T-helper 22 cell (primary cell): ENCODE results near the gene ANKMY2.
"Not testable (repeated sequence)": the region's sequence is repeated elsewhere in the genome, so short reads cannot be mapped to it uniquely, and the experiment has no call there.

Experiments used
- DNase-seq: peaks from one replicate; pipeline ENCODE4 v3.0.0-alpha.2; 2020; ENCODE audit warnings: low read depth

The ANKMY2 gene

DNA sequence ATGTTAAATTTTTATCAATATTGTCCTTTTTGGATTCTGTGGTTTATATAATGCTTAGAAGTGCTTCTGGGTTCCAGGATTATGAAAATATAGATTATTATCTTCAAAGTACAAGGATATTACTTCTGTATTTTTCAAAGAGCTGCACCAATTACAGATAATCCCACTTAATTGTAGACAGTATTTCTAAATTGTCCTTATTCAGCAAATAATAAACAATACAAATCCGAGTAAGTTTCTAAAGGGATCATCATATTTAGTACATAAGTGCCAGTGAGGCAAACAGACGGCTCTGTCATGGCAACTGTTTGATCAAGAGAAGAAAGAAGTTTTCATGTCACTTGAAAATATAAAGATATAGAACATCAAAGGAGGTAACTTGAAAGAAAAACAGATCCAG, 19.2 kb downstream of the ANKMY2 start:
- DNase-seq, result no peak

DNA sequence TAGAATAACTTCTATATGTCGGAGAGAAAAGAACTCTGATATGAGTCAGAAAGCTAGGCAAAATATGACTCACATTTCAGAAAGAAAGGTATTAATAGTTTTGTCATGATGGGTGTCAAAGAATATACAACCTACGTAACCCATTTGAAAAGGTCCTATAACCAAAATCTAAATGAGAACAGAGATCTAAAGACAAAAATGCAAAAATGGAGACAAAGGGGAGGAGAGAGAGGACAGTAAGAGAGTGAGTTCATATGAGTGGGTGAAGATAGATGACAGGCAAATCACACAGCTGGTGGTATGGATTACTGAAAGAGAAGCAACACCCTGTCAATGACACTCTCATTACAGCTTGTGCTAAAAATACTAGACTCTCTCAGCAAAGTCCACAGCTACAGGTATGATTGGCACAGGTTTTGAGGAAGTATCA, 25.6 kb downstream of the ANKMY2 start:
- DNase-seq, result no peak

DNA sequence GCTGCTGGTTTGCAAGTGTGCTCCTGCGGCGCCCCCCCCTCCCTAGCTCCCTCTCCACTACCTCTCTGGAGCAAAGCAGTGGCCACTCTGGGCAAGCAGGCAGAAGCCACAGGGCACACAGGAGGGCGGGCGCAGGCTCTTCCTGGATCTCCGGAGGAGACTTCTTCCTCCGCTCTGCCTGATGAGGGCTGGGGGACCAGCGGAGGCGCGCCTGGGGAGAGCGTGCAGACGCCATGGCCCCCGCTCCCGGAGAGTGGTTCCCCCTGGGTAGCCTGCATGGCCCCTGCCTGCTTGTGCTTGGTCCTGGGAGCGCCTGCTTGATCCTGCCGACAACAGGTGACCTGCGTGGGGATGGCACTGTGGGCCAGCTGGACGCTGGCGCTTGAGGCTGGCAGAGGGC, 29.0 kb downstream of the ANKMY2 start:
- DNase-seq, result no peak

DNA sequence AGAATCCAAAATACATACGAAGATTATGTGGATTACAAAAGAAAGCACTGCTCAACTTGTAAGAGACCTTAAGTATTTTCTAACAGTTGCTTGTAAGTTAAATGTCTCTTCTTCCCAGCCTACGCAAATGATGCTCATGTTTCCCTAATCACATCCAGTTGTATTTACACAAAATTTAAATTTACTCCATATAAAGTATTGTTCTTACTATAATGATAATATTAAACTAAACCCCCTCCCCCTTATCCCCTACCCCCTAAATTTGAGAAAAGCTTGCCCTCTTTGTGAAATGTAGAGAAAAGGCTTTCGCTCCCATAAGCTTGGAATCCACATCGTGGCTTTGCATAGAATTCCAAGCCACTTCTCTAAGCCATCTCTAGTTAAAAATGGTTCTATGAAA, 29.4 kb downstream of the ANKMY2 start:
- DNase-seq, result no peak

DNA sequence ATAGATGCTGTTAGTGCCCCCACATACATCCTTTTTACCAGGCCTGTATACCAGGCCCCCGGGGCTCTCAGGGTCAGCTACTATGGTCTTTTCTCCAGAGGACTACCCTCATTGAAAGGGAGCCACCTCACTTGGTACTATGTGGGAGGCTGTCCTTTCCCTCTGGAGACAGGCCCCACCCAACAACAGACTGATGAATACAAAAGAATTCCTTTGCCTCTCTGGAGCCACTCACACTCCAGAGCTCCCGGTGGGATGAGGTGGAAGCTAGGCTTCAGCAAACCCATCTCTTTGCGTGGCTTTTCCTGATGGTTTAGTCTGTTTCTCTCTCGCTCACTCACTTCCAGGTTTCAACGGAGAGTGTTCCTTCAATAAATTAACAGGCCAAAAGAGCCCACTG, 30.3 kb downstream of the ANKMY2 start:
- no peak for DNase-seq

DNA sequence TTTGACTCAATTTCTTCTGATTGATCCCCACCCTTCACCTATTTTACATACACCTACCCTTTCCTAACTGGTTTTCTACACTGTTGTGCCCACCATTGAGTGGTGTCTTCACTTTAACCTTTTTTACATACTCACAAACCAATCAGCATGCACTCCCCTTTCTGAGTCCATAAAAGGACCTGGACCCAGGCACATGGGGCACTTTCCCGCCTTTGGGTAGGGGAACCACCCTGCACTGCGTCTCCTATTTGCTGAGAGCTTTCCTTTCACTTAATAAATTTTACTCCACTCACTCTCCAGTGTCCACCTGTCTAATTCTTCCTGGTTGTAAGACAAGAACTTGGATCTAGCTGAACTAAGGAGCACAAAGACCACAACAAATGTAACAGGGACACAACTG, 33.8 kb downstream of the ANKMY2 start:
- DNase-seq, result no peak

- no peak for DNase-seq
These were observed 35.6 kb downstream of the ANKMY2 start for GRCh38 chr7:16609842-16610450.

DNA sequence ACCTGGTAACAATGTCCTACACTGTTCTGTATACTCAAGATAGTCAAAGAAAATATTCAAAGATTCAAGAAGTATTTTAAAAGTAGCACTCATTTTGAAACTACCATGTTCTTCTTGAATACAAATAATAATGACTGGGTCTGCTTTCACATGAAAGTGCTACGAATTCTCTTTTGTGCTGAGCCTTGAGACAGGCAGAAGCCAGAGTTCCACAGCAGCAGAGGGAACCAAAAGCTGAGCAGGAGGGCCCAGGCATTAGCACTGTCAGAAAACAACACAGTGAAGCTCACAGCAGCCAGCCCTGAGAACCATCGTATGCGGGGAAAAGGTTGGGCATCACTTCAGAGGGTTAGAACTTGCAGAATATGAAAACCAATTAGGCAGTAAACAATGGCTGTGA, 38.9 kb downstream of the ANKMY2 start:
- DNase-seq, result no peak

GRCh38 chr7:16604054-16604453, 41.5 kb downstream of the ANKMY2 start:
- no peak for DNase-seq

- DNase-seq, result no peak
These were observed 41.9 kb downstream of the ANKMY2 start for GRCh38 chr7:16603633-16604032.

DNA sequence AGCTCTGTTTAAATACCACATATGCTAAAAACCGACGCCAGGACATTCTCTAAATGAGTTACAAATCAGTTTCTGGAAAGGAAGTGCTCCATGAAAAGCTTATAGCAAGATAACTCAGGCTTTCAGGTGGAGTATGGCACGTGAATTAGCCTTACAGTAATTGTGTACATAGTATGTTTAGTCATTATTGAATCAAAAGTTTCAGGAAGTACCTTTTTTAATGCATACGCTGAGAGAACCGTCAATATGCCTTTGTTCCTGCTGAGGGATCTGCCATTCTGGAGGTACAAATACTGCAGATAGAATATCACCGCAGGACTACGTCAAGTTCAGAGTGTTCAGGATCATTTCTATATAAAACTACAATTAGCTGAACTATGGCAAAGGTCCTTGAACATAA, 45.7 kb downstream of the ANKMY2 start:
- no peak for DNase-seq

GRCh38 chr7:16598015-16598414, 47.5 kb downstream of the ANKMY2 start:
- no peak for DNase-seq

DNA sequence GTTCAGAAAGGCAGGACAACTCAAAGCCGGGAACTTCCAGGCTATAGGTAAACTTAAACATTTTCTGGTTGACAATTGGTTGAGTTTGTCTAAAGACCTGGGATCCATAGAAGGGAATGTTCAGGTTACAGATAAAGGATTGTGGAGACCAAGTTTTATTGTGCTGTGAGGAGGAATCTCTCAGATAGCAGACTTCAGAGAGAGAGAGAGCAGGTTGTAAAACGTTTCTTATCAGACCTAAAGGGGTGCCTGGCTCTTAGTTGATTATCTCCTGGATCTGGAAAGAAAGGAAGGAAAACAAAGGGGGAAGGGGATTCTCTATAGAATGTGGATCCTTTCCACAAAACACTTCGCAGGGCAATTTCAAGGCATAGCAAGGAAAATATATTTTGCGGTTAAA, 50.0 kb downstream of the ANKMY2 start:
- not testable (repeated sequence) for DNase-seq

GRCh38 chr7:16594676-16595075, 50.9 kb downstream of the ANKMY2 start:
- DNase-seq, result no peak

- DNase-seq, result no peak
These were observed 51.5 kb downstream of the ANKMY2 start for GRCh38 chr7:16594061-16594460.

GRCh38 chr7:16592395-16592794, 53.2 kb downstream of the ANKMY2 start:
- DNase-seq, result no peak

DNA sequence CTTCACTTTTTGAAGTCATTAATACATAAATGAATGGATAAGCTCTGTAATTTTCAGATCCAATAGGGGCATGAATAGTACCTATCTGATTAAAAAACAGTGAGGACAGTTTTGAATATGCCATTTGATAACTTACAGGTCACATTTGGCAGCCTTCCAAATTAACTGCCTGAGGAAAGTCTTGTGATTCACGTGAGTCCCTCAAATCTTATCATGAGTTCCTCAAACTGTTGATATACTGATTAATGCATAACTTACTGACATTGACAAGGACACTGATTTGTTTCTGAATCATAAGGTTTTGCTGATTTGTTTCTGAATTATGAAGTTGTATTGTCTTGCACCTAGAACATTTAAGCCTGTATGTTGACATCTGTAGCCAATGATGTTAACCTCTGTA, 55.1 kb downstream of the ANKMY2 start:
- no peak for DNase-seq

DNA sequence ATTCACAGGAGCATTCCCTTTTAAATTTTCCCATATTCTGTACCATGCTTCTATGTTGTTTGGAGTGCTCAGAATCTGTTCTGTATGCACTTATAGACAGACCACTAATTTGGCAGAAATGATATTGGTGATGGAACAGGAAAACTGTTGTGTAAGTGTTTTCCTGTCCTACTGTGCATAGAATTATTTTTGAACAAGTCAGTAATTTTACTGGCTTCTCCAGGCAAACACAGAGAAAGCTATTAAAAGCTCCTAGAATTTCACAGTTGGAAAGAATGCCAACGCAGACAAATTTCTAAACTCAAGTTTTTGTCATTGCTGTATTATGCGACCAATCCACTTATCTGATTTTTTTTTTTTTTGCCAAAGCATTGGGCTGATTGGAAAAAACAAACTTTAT, 55.7 kb downstream of the ANKMY2 start:
- DNase-seq, result no peak

GRCh38 chr7:16587790-16588189, 57.8 kb downstream of the ANKMY2 start:
- no peak for DNase-seq

DNA sequence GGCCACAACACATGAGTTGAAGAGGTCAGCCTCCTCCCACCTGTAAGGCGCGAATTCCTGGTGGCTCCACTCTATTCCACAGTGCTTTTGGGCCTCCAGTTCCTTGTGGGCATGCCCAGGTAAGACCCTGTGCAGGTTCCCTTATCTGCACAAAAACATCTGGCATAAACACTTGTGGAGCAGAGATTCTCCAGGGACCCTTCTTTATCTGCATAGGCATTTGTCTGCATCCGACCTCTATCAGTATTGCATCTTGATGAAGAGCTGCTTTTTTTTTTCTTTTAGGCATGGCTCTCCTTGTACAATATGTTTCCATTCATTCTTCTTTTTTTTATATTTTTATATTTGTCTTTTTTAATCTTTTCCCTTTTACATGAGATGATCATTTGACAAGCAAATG, 58.4 kb downstream of the ANKMY2 start:
- no peak for DNase-seq

- no peak for DNase-seq
These were observed 59.3 kb downstream of the ANKMY2 start for GRCh38 chr7:16586081-16586874.

GRCh38 chr7:16585540-16585939, 60.0 kb downstream of the ANKMY2 start:
- no peak for DNase-seq

GRCh38 chr7:16583834-16584233, 61.7 kb downstream of the ANKMY2 start:
- no peak for DNase-seq

DNA sequence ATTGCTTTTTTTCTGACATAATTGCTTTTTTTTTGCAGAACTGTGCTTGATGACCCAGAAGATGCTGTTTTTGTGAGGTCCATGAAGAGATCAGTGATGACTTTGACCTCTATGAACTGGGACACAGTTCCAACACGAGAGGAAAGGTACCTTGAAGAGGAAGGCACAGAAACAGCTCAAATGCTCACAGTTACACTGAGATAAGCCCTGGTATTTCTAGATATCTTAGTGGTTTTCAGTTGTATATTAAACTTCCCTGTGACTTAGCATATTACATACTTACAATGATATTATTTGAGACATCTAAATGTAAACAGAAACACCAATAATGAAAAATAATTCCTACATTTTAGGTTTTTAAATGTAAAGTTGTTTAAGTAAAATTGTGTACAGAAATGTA, 64.3 kb downstream of the ANKMY2 start:
- no peak for DNase-seq
